Erythroblast (primary cell): ENCODE data around the gene PLLP.

ENCODE experiments used
- DNase-seq, 2 experiments: peaks; one replicate each; lab custom pipeline; 2025; lab: John Stamatoyannopoulos, UW
- GATA1 ChIP-seq: IDR thresholded peaks from 2 replicates; pipeline ENCODE4 v1.6.1; 2011; ENCODE audit warnings: low read depth, mild to moderate bottlenecking, control low read depth, low read length, moderate library complexity
- POLR2A ChIP-seq: IDR thresholded peaks from 2 replicates; pipeline ENCODE4 v1.6.1; 2011; ENCODE audit warnings: mild to moderate bottlenecking, low read length

The PLLP gene

DNA sequence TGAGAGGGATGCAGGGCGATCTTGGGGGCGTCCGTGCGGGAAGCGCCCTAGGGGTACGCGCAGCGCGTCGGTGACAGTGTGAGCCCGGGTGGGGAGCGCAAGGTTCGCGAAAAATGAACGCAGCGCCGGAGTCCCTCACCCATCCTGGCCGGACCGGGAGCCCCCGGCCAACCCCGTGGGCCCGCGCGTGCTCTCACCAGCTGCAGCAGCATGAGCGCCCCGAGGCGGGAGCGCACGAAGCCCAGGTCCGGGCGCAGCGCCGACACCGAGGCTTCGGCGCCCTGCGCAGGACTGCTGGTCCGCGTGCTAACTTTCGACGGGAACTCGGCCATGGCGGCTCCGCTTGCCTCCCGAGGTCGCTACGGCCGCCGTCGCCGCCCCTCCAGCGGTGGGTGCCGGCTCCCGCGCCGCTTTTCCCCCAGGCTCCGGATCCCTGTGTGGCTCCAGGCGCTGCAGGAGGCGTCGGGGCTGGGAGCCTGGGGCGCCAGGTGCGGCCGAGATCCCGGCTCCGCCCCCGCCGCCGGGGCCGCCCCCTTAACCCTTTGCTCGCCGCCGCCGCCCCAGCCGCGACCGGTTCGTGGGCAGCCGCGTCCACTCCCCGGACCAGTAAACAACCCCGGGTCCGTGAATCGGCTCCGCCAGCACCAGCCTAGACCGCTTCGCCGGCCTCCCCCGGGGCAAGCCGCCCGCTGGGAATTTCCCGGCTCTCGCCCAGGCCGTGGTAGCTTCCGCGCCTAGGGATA, at the start of gene PLLP:
Gene PLLP (minus strand): TSS at position 464 of the 743 bp plus-strand sequence. CDS start 132 bp downstream, at position 332.
- TF ChIP-seq POLR2A (no peak), GATA1 (no peak)
- DNase-seq: peak; percentile 54 to 65

GRCh38 chr16:57333402-57333801, 48.9 kb upstream of the PLLP start:
- DNase-seq: no peak

GRCh38 chr16:57331355-57331754, 46.9 kb upstream of the PLLP start:
- no peak for TF ChIP-seq GATA1
- no peak for TF ChIP-seq POLR2A
- no peak for DNase-seq

More at GRCh38 chr16:57333402-57333801, 48.9 kb upstream of the PLLP start:
- TF ChIP-seq GATA1 (no peak), POLR2A (no peak)

DNA sequence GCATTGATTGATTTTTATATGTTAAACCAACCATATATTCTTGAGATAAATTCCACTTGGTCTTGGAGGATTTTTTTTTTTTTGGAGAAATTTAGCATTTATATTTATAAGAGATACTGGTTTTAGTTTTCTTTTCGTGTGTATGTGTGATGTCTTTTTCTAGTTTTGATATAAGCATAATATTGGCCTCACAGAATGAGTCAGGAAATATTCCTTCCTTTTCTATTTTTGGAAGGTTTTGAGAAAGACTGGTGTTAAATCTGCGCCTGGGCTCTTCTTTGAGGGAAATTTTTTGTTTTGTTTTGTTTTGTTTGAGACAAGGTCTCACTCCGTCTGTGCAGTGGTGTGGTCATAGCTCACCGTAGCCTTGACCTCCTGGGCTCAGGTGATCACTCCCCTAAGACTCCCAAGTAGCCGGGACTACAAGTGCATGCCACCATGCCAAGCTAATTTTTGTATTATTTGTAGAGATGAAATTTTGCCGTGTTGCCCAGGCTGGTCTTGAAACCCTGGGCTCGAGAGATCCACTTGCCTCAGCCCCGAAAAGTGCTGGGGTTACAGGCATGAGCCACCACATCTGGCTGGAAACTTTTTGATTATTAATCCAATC, 45.4 kb upstream of the PLLP start:
- TF ChIP-seq GATA1: no peak
- TF ChIP-seq POLR2A: no peak
- DNase-seq: no peak

DNA sequence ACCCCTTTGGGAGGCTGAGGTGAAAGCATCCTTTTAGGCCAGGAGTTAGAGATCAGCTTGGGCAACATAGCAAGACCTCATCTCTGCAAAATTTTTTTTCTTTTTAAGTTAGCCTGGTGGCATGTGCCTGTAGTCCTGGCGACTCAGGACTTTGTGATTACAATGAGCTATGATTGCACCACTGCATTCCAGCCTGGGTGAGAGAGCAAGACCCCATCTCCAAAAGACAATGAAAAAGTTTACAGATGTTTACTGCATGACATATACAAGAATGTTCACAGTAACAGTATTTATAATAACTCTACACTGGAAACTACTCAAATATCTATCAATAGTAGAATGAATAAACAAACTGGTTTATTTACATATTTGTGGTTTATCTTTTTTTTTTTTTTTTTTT, 41.0 kb upstream of the PLLP start:
- TF ChIP-seq GATA1: no peak
- no peak for TF ChIP-seq POLR2A

GRCh38 chr16:57324749-57325148, 40.3 kb upstream of the PLLP start:
- no peak for DNase-seq
- TF ChIP-seq POLR2A: no peak
- no peak for TF ChIP-seq GATA1

More for the DNA sequence above, 41.0 kb upstream of the PLLP start:
- no peak for DNase-seq

DNA sequence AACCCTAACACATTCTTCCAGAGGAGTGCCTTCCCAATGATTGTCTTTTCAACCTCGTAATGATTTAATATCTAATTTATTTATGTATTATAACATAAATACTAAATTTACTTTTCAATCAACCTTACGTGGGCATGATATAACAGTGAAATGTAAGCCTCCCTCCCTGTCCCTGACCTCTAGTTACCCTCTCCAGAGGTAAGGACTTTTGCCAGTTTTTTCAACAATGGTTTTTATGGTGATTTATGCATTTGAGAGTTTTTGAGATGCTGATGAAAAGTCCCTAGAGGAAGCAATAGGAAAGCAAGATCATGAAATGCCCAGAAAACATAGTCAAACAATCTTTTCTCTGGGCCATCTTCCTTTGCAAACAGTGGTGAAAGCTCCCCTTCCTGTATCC, 35.2 kb upstream of the PLLP start:
- TF ChIP-seq POLR2A: no peak
- DNase-seq: no peak

DNA sequence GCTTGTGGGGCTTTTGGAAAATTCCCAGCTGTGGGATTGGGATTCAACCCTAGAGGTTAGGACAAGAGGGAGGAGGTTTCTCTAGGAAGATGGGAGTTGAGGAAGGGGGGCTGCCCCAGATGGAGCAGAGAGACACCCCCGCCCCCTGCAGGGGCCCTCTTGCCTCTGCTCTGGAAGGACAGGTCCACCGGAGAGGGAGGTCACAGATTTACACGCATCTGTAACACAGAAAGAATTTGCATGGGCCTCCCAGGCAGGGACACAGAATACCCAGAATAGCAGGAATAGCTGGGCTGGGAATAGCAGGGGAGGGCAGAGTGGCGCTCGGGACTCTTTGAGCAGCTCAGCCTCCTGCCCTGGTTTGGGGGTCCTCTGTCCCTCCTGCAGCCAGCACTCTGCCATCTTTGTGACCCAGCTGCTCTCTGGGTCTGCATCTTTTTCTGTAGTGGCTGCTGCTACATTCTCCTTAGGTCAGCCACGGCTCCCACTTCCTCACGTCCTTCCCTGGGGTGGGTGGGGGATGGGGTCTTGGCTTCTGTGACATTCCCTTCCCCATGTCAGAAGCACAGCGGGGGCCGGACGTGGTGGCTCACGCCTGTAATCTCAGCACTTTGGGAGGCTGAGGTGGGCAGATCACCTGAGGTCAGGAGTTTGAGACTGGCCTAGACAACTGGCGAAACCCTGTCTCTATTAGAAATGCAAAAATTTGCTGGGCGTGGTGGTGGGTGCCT, 33.9 kb upstream of the PLLP start:
- DNase-seq: no peak
- TF ChIP-seq GATA1: no peak
- no peak for TF ChIP-seq POLR2A

- TF ChIP-seq POLR2A: no peak
- TF ChIP-seq GATA1: no peak
- no peak for DNase-seq
Observed at GRCh38 chr16:57316390-57317017, 32.0 kb upstream of the PLLP start.

- TF ChIP-seq POLR2A (no peak), GATA1 (no peak)
- DNase-seq: no peak
Observed at GRCh38 chr16:57315416-57315815, 30.9 kb upstream of the PLLP start.

DNA sequence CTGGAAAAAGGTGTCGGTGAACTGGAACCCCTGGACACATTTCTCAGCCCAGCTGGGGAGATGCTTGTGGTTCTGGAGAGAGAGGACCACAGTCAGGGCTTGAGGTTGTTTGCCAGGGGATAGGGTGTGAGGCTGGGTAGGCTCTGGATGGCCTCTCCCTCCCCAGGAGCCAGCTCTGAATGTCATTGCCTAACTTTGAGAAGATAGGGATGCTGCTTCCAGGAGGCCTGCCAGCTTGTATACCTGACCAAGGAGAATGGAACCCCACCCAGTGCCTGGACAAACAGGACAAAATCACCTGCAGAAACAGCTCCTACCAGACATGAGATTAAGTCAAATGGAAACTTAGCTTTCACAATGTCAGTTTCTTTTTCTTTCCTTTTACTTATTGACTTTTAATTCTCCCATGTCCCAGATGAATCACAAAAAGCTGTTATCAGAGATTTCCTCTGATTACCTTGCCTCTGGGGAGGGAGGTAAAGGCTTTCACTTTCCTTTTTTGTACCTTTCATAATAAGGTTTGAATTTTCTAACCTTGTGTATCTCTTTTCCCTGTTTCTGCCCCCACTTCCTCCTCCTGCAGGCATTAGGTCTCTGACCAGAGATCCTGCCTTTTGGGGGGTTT, 29.8 kb upstream of the PLLP start:
- TF ChIP-seq GATA1 (no peak), POLR2A (no peak)
- DNase-seq: no peak

GRCh38 chr16:57313509-57313908, 29.0 kb upstream of the PLLP start:
- TF ChIP-seq POLR2A (no peak), GATA1 (no peak)
- no peak for DNase-seq

DNA sequence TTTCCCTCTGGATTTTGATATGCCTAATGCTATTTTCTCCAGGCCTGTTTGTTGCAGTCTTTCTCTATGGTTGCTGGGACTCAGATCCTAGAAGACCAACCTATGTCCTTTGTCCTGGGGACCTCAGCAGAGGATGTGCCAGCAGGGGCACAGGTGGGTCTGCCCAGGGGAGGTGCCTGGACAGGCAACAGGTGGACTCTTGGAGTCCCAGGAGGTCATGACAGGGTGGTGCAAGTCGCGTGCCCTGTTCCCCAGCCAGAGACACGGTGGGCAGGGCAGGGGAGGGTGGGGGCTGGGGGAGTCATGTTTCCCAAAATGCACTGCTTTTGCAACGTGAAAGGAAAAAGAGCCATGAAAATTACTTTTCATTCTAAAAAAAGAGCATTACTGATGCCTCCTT, 26.3 kb upstream of the PLLP start:
- no peak for DNase-seq
- TF ChIP-seq POLR2A (no peak), GATA1 (no peak)
